MCF 10A (cell line): Measurements from ENCODE around the gene RAD51B. TPM values are rescaled to one million over a fixed set of nuclear protein-coding genes. Genes with fewer than 3 reads are reported as not detected.

Experiments
- BruUV-seq: library from RNA; stranded (reverse); fragments of 400-500 nt; replicated peaks from 2 replicates; lab custom pipeline; 2021; lab: Mats Ljungman, UMichigan
- CTCF ChIA-PET: fragments of 300-600 bp; sonication (Branson Sonifier 250); formaldehyde crosslinking; extraction: SDS; loops from one replicate; lab custom pipeline; 2021; ENCODE audit warnings: antibody characterized with exemption, inconsistent platforms; lab: Yijun Ruan, JAX
- POLR2A ChIA-PET: fragments of 300-600, 350-650 bp; sonication (Branson Sonifier 250); formaldehyde crosslinking; extraction: SDS; loops from one replicate; lab custom pipeline; 2020; ENCODE audit warnings: antibody characterized with exemption, inconsistent platforms; lab: Yijun Ruan, JAX
- DNase-seq: peaks from one replicate; pipeline ENCODE4 v3.0.0-alpha.2; 2018; ENCODE audit not compliant: unreplicated experiment
- H3K27ac Mint-ChIP-seq: one replicate; pipeline ENCODE4 v1.8.0; 2022; ENCODE audit warnings: mild to moderate bottlenecking, low read depth, mixed read lengths; ENCODE audit not compliant: unreplicated experiment
- H3K27me3 Mint-ChIP-seq: one replicate; pipeline ENCODE4 v1.8.0; 2022; ENCODE audit warnings: mixed read lengths; ENCODE audit not compliant: insufficient read depth, unreplicated experiment
- H3K36me3 Mint-ChIP-seq: one replicate; pipeline ENCODE4 v1.8.0; 2022; ENCODE audit warnings: mild to moderate bottlenecking, moderate library complexity, mixed read lengths; ENCODE audit not compliant: insufficient read depth, unreplicated experiment
- H3K4me1 Mint-ChIP-seq: one replicate; pipeline ENCODE4 v1.8.0; 2022; ENCODE audit warnings: mixed read lengths; ENCODE audit not compliant: insufficient read depth, unreplicated experiment
- H3K4me3 Mint-ChIP-seq: one replicate; pipeline ENCODE4 v1.8.0; 2022; ENCODE audit warnings: mild to moderate bottlenecking, moderate library complexity, mixed read lengths; ENCODE audit not compliant: unreplicated experiment
- H3K9me3 Mint-ChIP-seq: one replicate; pipeline ENCODE4 v1.8.0; 2022; ENCODE audit warnings: mixed read lengths; ENCODE audit not compliant: unreplicated experiment
- CTCF ChIP-seq: fragments of 200-600 bp; IDR thresholded peaks from one replicate; pipeline ENCODE4 v1.8.0; 2022; ENCODE audit warnings: antibody characterized with exemption, mild to moderate bottlenecking; ENCODE audit not compliant: unreplicated experiment
- intact Hi-C: fragments of 100-400 bp; cut with micrococcal nuclease; formaldehyde crosslinking; loops from 2 replicates; pipeline ENCODE4 v1.14.1; 2022
- total RNA-seq: library from RNA; stranded (reverse); gene quantifications from 2 replicates; pipeline ENCODE4 v1.2.3, GENCODE V29; 2022

RAD51B gene
- total RNA-seq, 1 experiment from 2014 or later: 14.6 TPM

- no peaks in the 10 kb centered on the region for H3K27me3 Mint-ChIP-seq
- CTCF ChIA-PET: no interaction called here
- no peaks in the 10 kb centered on the region for H3K4me1 Mint-ChIP-seq
- no peak overlapping the region for H3K27ac Mint-ChIP-seq
- DNase-seq: no peak
- POLR2A ChIA-PET: no interaction called here
- intact Hi-C loops: no loop called here
- no peaks in the 10 kb centered on the region for H3K36me3 Mint-ChIP-seq
- no peak overlapping the region for H3K4me3 Mint-ChIP-seq
- no peak for TF ChIP-seq CTCF
- BruUV-seq: no TSS peak
- peaks cover 8% of the 10 kb centered on the region for H3K9me3 Mint-ChIP-seq
Measured at GRCh38 chr14:67928375-67928774, 108.8 kb downstream of the RAD51B start.

GRCh38 chr14:67932708-67933246 is 113.2 kb downstream of the RAD51B start:
- intact Hi-C loops: loop anchor here (5.0 kb wide), 1 partner anchor 910 kb away; no protein-coding TSS in a partner anchor
- peaks cover 8% of the 10 kb centered on the region for H3K9me3 Mint-ChIP-seq
- H3K4me1 Mint-ChIP-seq: peaks cover 22% of the 10 kb centered on the region
- TF ChIP-seq CTCF: no peak
- no peak for DNase-seq
- no peak overlapping the region for H3K27ac Mint-ChIP-seq
- ChIA-PET CTCF (interaction anchor here (0.6 to 4.8 kb wide), 25 partner anchors 9 to 1047 kb away, joined by 3 to 58 read pairs (median 5); no protein-coding TSS in a partner anchor), POLR2A (interaction anchor here (0.6 to 1.6 kb wide), 4 partner anchors 616 to 999 kb away, joined by 3 to 5 read pairs (median 3); no protein-coding TSS in a partner anchor)
- H3K4me3 Mint-ChIP-seq: no peak overlapping the region
- no peaks in the 10 kb centered on the region for H3K36me3 Mint-ChIP-seq
- no TSS peak for BruUV-seq
- H3K27me3 Mint-ChIP-seq: no peaks in the 10 kb centered on the region

- H3K4me1 Mint-ChIP-seq: peaks cover 22% of the 10 kb centered on the region
- no peak for DNase-seq
- peaks cover 8% of the 10 kb centered on the region for H3K9me3 Mint-ChIP-seq
- no TSS peak for BruUV-seq
- H3K36me3 Mint-ChIP-seq: no peaks in the 10 kb centered on the region
- no peak for TF ChIP-seq CTCF
- no peak overlapping the region for H3K4me3 Mint-ChIP-seq
- POLR2A ChIA-PET: interaction anchor here (0.6 to 1.6 kb wide), 9 partner anchors 149 to 999 kb away, joined by 3 to 9 read pairs (median 3); partner anchors contain the start of gene ZFP36L1
- H3K27me3 Mint-ChIP-seq: no peaks in the 10 kb centered on the region
- CTCF ChIA-PET: interaction anchor here (0.5 to 4.8 kb wide), 34 partner anchors 8 to 1047 kb away, joined by 3 to 58 read pairs (median 5); no protein-coding TSS in a partner anchor
- intact Hi-C loops: loop anchor here (5.0 kb wide), 1 partner anchor 909 kb away; no protein-coding TSS in a partner anchor
- no peak overlapping the region for H3K27ac Mint-ChIP-seq
Measured at GRCh38 chr14:67933266-67933665, 113.7 kb downstream of the RAD51B start.

GRCh38 chr14:67934087-67934486 is 114.5 kb downstream of the RAD51B start:
- Mint-ChIP-seq H3K27ac (peak overlapping the region; percentile 26), H3K9me3 (peaks cover 2% of the 10 kb centered on the region), H3K36me3 (no peaks in the 10 kb centered on the region), H3K4me3 (no peak overlapping the region), H3K27me3 (no peaks in the 10 kb centered on the region), H3K4me1 (peaks cover 29% of the 10 kb centered on the region)
- peak; percentile 74 for DNase-seq
- CTCF ChIA-PET: interaction anchor here (0.6 to 4.8 kb wide), 38 partner anchors 8 to 1108 kb away, joined by 3 to 58 read pairs (median 5); no protein-coding TSS in a partner anchor
- POLR2A ChIA-PET: interaction anchor here (0.6 to 1.6 kb wide), 16 partner anchors 10 to 882 kb away, joined by 3 to 9 read pairs (median 3); partner anchors contain the start of gene ZFP36L1
- peak; percentile 52 for TF ChIP-seq CTCF
- intact Hi-C loops: loop anchor here (2.0 to 5.0 kb wide), 3 partner anchors 315 to 908 kb away; no protein-coding TSS in a partner anchor
- no TSS peak for BruUV-seq
